ENCODE data around the gene CCNG2.
"Not testable (repeated sequence)": the region's sequence is repeated elsewhere in the genome, so short reads cannot be mapped to it uniquely, and the experiment has no call there.

GRCh38 chr4:77137448-77137847 is 19.6 kb upstream of the CCNG2 start:
- not testable (repeated sequence) for TF ChIP-seq POLR2A, CTCF, EP300 (IDR thresholded peaks at IDR 0.05)
